Inflammatory macrophage (primary cell): ENCODE data around the gene CLCF1.

ENCODE experiments used
- DNase-seq, 2 donors: peaks; one replicate each; pipeline ENCODE4 v3.0.0-alpha.2; 2020 to 2022
- total RNA-seq, 18 experiments: gene quantifications; one replicate each; lab custom pipeline; 2026; ENCODE audit warnings: mixed read lengths in 6 of 18, inconsistent platforms in 2 of 18; lab: John Stamatoyannopoulos, UW

The CLCF1 gene
- total RNA-seq = 0.91 to 54.0 (median 4.4) reads per million in 18 experiments

DNA sequence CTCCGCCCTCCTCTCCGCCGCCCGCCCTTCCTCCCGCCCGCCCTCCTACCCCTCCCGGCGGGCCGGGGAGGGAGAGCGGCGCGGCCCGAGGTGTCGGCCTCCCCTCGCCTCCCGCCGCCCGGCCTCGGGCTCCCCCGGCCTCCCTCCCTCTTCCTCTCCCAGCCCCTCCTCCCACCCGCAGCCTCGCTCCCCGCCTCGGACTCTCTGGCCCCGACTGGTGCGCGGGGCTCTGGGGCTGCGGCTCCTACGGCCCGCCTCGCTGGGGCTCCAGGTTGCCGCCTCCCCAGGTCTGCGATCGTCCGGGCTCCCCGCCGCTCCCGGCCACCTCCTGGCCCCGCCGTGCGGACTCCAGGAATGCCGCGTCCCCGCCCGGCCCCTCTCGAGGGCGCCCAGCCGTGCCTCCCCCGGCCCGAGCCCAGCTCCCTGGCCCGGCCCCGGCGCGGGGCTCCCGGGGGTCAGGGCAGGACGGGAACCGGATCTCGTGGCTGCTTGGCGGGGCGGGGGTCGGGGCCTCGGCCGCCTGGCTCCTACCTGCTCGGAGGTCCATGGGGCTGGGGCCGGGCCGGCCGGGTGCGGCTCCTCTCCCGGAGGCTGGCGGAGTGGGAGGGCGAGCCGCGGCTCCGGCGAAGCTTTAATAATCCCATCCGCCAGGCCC, at the start of gene CLCF1:
TSS of gene CLCF1 (minus strand) at position 606 of the 655 bp plus-strand sequence. CDS start at position 547, 59 bp downstream.
- DNase-seq = peak; percentile 28 to 44

DNA sequence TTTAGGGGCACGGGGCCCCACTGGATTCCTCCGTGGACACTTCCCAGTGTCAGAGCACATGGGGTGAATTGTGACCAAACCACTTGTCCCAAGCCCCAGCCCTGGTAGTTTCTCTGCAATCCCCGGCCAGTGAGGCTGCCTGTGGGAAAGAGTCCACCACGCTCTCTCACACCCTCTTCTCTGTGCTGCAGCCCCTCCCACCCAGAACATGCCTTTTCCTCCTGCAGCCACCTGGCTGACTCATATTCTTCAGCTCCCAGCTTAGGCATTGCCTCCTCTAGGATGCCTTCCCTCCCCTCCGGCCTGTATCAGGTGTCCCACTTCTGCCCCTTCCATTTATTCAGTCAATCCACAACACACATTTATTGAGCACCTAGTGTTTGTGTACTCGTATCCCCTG, 49.5 kb upstream of the CLCF1 start:
- no peak for DNase-seq

DNA sequence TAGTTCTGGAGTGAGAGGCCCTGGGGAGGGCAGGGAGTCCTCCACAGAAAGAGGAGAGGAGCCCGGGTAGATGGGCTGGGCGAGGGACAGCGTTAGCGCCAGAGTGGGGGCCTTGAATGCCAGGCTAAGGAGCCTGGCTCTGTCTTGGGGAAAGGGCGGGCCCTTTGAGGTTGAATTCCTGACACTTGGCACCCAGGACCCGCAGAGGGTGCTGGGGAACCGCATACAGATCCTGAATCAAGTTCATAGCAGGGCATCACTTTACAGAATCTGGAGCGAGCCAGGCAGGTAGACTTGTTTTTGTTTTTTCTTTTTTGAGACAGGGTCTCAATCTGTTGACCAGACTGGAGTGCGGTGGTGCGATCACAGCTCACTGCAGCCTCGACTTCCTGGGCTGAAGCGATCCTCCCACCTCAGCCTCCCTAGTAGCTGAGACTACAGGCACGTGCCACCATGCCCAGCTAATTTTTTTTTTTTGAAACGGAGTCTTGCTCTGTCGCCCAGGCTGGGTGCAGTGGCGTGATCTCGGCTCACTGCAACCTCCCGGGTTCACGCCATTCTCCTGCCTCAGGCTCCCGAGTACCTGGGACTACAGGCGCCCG, 48.1 kb upstream of the CLCF1 start:
- DNase-seq = no peak

DNA sequence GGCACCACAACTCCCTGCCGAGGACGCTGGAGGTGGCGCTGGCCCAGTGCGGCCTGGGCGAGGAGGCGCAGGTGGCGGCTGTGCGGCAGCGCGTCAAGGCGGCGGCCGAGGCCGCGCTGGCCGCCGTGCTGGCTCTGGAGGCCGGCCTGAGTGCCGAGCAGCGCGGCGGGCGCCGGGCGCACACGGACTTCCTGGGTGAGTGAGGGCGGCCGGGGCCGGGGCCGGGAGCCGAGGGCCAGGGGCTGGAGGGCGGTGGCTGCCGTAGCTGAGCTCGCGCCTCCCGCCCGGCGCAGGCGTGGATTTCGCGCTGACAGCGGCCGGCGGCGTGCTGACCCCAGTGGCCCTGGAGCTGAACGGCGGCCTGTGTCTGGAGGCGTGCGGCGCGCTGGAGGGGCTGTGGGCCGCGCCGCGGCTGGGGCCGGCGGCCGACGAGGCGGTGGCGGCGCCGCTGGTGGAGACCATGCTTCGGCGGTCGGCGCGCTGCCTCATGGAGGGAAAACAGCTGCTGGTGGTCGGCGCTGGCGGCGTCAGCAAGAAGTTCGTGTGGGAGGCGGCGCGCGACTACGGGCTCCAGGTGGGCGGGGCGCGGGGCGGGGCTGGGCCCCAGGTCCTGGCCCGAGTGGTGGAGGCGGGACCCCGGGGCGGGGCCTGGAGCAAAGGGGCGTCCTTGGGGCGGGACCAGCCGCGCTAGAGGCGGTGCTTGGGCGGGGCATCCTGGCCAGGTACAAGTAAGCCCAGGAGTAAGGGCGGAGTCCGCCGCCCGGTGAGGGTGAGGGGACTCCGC, 47.4 kb upstream of the CLCF1 start:
- DNase-seq = peak; percentile 88 to 94

DNA sequence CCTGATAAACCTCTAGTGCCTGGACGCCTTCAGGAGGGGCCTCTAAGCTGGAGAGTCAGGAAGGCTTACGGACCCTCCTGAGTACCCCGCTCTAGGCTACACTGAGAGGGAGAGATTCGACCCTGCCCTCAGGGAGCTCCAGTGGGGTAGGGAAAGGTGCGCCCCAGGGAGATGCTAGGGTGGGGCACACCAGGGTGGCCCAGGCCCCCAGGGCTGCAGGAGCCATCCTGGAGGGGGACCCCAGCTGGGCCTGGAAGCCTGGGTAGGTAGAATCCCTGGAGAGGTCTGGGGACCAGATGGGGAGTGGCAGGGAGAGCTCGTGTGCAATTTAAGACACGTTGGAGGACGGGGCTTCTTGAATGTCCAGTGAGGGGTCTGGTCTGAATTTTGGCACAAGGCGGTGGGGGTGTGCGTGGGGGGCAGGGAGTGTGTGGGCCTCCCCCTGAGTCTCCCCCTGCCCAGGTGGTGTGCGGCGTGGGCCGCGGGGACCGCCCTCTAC, 46.8 kb upstream of the CLCF1 start:
- no peak for DNase-seq

DNA sequence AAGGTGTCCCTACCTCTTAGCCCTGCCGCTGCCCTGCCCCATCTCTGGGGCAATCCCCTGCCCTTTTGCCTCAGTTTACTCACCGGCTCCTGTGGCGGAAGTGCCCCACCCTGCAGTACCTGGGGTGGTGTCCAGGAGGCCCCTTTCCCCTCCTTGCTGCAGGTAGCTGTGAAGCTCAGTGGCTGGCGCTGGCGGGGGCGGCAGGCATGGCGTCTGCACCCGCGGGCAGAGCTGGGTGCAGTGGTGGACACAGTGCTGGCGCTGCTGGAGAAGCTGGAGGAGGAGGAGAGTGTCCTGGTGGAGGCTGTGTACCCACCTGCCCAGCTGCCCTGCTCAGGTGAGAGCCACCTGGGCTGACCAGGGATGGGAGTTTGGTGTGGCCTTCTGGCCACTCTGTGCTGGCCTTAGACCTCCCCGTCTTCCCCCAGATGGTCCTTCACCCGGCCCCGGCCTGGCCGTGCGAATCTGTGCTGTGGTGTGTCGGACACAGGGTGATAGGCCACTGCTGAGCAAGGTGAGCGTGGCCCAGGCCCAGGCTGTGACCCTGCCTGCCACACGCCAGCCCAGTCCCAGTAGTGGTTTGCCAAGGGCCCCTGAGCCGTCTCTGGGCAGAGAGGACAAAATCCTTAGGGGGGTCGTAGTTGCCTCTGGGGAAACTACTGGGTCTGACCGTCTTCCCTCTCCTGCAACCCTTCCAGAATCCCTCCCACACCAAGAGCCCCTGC, 46.1 kb upstream of the CLCF1 start:
- DNase-seq = no peak

DNA sequence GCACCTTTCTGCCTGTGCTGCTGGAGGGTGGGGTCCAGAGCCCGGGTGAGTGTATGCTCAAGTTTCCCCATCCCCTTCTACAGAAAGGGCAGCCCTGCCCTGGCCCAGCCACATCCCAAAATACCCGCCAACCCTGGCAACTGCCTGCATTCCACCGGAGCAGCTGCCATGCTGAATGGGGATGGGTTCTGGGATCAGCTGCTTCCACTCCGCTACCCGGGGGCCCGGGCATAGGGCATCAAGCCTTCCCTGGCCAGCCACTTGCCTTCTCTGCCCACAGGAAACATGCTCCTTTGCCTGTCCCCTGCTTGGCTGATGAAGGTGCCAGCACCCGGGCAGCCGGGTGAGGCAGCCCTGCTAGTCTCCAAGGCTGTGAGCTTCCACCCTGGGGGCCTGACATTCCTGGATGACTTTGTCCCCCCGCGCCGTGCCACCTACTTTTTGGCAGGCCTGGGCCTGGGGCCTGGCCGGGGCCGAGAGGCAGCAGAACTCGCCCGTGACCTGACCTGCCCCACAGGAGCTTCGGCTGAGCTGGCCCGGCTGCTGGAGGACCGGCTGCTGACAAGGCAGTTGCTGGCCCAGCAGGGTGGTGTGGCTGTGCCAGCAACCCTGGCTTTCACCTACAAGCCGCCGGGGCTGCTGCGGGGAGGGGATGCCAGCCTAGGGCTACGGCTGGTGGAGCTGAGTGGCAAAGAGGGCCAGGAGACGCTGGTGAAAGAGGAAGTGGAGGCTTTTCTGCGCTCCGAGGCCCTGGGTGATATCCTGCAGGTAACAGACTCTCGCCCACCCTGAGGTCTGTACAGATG, 45.3 kb upstream of the CLCF1 start:
- DNase-seq = no peak

DNA sequence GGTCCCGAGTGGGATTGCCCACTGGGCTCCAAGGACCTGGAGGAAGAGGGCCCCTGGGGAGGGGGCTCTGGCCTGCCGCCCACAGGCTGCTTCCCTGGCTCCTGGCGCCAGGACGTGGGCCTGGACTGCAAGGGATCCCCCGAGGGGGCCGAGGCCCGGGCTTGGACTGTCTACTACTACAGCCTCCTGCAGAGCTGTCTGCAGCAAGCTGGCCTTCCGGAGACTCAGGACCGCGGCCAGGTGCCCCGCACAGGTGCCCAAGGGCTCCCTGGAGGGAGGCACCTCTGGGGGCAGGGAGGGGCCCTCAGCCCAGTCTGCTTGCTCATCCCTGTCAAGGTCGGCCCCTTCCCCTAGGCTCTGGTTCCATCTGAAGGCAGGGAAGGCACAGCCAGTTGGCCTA, 44.0 kb upstream of the CLCF1 start:
- DNase-seq = no peak

DNA sequence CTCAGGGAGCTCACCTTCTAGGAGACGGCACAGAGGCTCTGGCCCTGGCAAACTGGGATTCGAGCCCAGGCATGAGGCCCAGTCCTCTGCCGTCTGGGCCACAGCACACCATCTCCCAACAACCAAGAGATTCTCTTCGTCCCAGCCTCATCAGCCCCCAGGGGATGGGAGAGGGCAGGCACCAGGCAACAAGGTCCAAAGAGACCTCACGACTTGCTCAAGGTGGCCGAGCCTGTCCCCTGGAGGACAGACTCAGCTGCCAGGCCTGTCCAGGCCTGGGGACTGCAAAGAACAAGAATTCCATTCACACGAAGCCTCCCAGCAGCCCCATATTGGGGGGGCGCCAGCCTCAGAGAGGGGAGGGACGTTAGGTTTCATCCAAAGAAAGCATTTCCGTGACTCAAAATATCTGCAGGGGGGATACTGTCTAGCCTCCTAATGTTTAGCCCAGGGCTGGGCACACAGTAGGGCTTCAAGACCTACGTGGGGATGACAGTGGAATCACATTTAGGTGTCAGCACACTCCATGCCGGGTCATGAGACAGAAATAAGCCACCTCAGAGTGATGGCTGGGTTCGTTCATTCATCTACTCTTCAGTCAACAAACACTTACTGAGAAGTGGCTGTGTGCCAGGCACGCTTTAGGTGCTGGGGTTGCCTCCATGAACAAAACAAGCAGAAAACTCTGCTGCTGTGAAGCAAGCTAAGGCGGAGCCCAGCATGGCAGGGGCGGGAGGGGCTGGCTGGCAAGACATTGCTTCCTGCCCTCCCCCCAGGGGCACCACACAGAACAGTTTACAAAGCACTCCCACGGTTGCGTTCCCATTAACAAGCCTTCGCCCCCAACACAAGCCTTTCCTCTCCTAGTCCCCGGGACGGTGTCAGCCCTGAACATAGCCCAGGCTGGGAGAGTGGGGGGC, 43.3 kb upstream of the CLCF1 start:
- DNase-seq = no peak

DNA sequence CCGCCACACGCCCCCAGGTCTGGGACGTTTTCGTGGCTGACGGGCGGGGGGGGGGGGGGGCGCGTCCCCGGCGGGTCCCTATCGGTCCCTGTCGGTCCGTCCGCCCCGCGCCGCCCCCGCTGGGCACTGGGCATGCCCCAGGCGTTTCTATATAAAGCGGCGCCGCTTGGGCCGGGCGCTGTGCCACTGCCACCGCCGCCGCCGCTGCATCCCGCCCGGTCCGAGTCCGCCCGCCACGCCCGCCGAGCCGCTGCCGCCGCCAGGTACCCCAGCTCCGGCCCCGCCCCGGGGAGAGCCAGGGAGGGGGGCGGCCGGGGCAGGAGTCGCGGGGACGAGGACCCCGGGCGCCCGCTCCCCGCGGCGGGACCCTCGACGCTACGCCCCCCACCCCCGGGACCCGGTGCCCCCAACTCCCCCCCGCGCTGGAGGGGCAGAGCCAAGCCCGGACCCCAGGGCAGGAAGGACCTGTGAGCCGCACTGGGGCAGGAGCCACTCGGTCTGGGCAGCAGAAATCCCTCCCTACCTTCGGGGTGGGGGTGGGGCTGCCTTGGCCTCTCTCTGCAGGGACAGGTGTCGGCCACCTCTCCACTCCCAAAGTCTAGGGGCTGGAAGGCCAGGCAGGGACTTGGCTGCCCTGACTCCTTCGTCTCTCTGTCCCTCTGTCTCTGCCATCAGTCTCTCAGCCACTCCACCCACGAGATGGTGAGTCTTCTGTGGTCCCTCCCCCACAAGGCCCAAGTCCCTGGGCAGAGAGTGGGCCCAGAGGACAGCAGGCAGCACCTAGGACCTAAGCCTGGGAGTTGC, 42.3 kb upstream of the CLCF1 start, which contains the start of gene CARNS1:
TSS of gene CARNS1 (plus strand) at position 178 of the 804 bp plus-strand sequence. CDS start at position 700, 522 bp downstream.
- no peak for DNase-seq

DNA sequence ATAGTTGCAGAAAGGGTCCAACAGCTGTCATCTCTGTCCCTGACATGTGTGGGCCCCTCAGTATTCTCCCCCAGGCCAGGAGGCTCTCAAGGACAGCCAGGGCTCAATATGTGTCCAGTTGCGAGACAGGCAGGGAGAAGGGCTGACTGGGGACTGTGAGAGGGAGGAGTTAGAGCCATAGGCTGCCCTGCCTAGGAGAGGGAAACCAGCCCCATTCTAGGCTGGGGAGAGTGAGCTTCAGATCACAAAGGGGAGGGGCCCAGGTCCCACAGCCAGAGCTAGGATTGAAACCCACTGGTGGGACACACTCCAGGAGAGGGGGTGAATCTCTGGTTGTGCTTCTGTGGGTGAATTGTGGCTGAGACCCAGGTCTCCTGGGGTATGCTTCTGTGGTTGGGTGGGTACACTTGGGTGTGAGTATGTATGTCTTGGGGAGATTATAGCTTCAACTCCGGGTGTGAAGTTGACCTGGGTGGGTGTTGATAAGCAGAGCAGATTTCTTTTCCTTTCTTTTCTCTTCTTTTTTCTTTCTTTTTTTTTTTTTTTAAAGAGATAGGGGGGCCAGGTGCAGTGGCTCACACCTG, 40.0 kb upstream of the CLCF1 start:
- no peak for DNase-seq

DNA sequence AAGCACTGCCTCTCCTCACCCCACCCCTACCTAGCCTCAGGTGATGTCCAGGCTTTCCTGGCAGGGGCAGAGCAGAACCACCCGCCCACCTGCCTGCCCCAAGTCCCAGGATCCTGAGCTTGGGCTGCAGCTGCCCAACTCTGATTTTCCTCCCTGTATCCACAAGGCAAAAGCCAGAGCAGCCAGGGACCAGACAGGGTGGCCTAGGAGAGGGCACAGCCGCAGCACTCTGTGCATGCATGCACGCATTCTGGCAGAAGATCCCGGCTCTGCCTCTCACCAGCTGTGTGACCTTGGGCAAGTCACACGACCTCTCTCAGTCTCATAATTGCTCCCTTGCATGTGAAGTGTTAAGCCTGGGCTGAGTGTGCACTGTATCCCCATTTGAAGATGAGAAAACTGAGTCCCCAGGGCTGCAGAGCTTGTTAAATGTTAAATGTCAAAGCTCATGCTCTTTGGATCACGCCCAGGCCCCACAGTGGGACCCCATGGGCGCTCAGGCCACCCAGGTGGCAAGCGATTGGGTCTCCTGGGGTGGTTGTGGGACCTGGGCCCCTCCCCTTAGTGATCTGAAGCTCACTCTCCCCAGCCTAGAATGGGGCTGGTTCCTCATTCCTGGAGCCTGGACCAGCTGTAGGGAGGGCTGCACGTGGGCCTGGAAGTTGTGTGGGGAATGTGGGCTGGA, 39.2 kb upstream of the CLCF1 start:
- DNase-seq = no peak

DNA sequence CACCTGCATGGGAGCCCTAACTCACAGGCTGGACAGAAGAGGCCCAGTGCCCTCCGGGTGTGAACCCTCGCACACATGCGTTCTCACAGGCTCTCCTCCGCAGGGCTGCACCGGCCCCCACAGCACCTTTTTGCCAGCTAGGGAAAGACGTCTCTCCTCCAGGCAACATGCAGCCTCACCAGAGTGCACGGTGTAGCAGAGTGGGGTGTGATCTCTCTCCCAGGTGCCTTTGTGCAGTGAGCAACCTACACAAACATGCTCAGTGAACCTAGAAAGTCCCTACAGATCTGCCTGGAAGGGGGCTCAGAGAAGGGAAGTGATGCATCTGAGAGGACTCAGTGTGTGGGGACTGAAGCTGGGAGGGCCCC, 38.4 kb upstream of the CLCF1 start:
- no peak for DNase-seq

DNA sequence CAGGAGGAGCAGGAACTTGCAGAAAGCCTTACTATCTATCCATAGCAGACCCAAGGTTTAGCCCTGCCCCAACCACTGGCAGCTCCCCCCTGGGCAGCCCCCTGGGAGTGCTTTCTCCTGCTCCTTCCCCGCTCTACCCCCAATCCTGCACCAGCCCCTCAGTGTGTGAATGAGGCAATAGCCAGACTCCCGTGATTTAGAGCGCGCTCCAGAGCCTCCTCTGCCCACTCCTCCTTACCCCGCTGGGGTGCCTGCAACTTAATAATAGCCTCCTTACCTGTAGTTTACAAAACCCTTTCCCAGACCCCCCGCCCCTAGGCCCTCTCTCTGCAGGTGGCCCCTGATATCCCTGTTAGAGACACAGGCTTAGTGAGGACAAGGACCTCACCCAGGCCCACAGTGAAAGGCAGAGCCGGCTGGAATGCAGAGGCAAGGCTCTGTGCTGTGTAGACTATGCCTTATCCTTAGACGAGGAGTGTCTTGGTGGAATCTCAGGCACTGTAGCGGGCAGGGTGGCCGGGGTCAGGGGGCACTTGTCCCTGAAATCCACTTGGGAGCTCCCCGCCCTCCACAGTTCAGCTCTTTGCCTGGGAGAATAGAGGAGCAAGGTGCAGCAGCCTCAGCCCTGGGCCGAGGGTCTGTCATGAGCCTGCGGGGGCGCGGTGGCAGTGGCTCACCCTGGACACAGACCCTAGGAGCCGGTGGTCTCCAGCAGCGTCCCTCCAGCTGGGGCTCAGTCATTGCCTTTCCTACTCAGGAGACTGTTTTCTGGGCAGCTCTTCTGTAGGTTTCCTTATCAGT, 37.8 kb upstream of the CLCF1 start:
- no peak for DNase-seq

DNA sequence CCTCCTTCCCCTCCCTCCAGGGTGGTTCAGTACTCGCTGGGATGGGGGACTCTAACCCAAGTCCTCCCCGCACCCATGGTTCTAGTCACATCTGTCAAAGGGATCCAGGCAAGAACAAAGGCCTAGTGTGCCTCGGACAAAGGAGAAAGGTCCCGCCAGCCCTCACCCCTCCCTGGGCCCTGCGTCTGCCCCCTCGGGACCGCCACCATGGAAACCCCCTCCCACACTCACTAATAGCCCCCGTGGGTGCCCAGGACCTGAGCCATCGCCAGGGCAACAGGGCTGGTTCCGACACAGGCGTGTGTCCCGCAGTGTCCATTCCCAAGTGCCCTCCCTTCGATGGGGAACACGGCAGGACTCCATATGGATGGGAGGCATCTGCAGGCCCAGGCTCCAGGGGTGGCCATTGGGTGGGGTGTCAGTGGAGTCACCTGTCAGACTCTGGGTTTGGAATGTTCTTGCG, 37.0 kb upstream of the CLCF1 start:
- no peak for DNase-seq

DNA sequence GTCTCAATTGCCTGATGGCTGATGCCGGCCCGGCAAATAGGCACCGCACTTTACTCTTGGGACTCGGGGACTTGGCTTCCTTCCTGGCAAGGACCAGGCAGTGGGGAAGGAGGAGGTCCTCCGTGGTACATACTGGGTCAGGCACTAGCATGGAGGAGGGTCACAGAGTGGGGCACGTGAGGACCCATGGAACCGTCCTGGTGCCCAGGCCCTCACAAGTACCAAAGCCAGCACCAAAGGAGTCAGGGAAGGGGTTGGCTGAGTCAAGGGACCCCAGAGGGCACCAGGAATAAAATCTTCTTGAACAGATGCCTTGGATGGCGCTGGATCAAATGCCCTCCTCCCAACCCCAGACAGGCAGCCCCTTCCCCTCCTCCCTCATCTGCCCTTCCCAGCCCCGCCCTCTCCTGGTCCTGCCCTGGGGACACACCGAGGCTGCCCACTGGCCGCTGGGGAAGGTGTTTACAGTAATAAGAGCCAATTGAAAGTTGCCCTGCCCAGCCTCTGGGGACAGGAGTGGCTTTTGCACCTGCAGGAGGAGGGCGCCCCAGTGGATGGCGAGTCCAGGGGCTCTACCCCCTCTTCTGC, 36.5 kb upstream of the CLCF1 start:
- no peak for DNase-seq

DNA sequence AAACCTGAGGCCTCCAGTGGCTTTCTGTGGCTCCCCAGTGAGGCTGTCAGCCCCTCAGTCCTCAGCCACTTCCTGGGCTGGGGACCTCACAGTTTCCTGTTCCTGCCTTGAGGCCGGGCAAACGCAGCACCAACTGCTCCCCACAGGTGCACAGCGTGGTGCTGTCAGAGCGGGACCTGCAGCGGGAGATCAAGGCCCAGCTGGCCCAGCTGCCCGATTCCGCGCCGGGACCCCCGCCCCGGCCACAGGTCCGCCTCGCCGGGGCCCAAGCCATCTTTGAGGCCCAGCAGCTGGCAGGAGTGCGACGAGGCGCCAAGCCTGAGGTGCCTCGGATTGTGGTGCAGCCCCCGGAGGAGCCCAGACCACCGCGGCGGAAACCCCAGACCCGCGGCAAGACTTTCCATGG, 35.9 kb upstream of the CLCF1 start:
- no peak for DNase-seq
